Fibroblast of skin of scalp (primary cell): ENCODE results near the gene RND2.

Experiments used
- DNase-seq: peaks from one replicate; pipeline ENCODE4 v3.0.0-alpha.2; 2013

RND2 gene

GRCh38 chr17:43079641-43080302 is 54.7 kb downstream of the RND2 start:
- no peak for DNase-seq
